H1 (cell line): Measurements from ENCODE around the gene GARNL3. TPM values are rescaled to one million over a fixed set of nuclear protein-coding genes. Genes with fewer than 3 reads are reported as not detected.

Source experiments
- CTCF ChIA-PET: fragments of 300-600 bp; sonication (Branson Sonifier 250); formaldehyde crosslinking; loops from one replicate; lab custom pipeline; 2021; ENCODE audit not compliant: partially characterized antibody; lab: Charles Lee
- POLR2A ChIA-PET: fragments of 300-600 bp; sonication (Branson Sonifier 250); formaldehyde crosslinking; loops from one replicate; lab custom pipeline; 2021; ENCODE audit warnings: inconsistent platforms; ENCODE audit not compliant: partially characterized antibody; lab: Charles Lee
- DNase-seq, 2 experiments: peaks; one replicate each; pipeline versions ENCODE4 v3.0.0 to v3.0.0-alpha.2; 2010 to 2022; ENCODE audit warnings: low spot score in 2 of 2, low read depth in 1 of 2, mixed read lengths in 1 of 2
- FAIRE-seq: peaks from 2 replicates; lab custom pipeline; 2011; peaks lifted over from hg19 to GRCh38; lab: Jason Lieb, UNC
- H2AFZ ChIP-seq: 2 replicates; pipeline ENCODE4 v1.8.1; 2012; ENCODE audit warnings: low read length, inconsistent platforms
- H2AK5ac ChIP-seq: 2 replicates; pipeline ENCODE4 v1.6.1; 2013; ENCODE audit warnings: low read depth, low read length
- H2BK120ac ChIP-seq: replicated peaks from 2 replicates; pipeline ENCODE3; 2013; ENCODE audit warnings: low read depth, low read length, inconsistent platforms
- H2BK12ac ChIP-seq: 2 replicates; pipeline ENCODE4 v1.6.1; 2013; ENCODE audit warnings: low read depth, low read length
- H2BK15ac ChIP-seq: 2 replicates; pipeline ENCODE4 v1.6.1; 2013; ENCODE audit warnings: low read length
- H2BK20ac ChIP-seq: 2 replicates; pipeline ENCODE4 v1.6.1; 2013; ENCODE audit warnings: low read length
- H2BK5ac ChIP-seq: 2 replicates; pipeline ENCODE4 v1.6.1; 2013; ENCODE audit warnings: low read depth, low read length
- H3K14ac ChIP-seq: 2 replicates; pipeline ENCODE4 v1.6.1; 2013; ENCODE audit warnings: inconsistent platforms; ENCODE audit not compliant: insufficient read length
- H3K18ac ChIP-seq: 2 replicates; pipeline ENCODE4 v1.6.1; 2013; ENCODE audit warnings: low read length; ENCODE audit errors: extremely low read depth
- H3K23ac ChIP-seq: 2 replicates; pipeline ENCODE4 v1.6.1; 2013; ENCODE audit warnings: inconsistent platforms; ENCODE audit not compliant: insufficient read length
- H3K23me2 ChIP-seq: 2 replicates; pipeline ENCODE4 v1.6.1; 2013; ENCODE audit warnings: low read depth, low read length
- H3K27ac ChIP-seq: 2 replicates; pipeline ENCODE4 v1.6.1; 2011; ENCODE audit warnings: low read depth, low read length, inconsistent platforms
- H3K27me3 ChIP-seq, 4 experiments: replicated peaks in 1 of 4; 1 replicate in 1 of 4; 2 replicates in 3 of 4; pipeline versions ENCODE4 v1.6.1 to v1.8.1; 2011 to 2013; ENCODE audit warnings: low read length in 3 of 4, mild to moderate bottlenecking in 3 of 4, inconsistent platforms in 2 of 4, mixed read lengths in 2 of 4, moderate library complexity in 1 of 4; ENCODE audit not compliant: control insufficient read depth in 3 of 4, insufficient read depth in 3 of 4; ENCODE audit errors: extremely low read depth in 1 of 4
- H3K36me3 ChIP-seq, 4 experiments: 2 replicates each; pipeline versions ENCODE4 v1.6.1 to v1.8.1; 2011 to 2013; ENCODE audit warnings: mild to moderate bottlenecking in 4 of 4, low read length in 3 of 4, moderate library complexity in 2 of 4, control low read depth in 1 of 4, inconsistent platforms in 1 of 4; ENCODE audit not compliant: insufficient read depth in 4 of 4, control insufficient read depth in 2 of 4
- H3K4ac ChIP-seq: replicated peaks from 2 replicates; pipeline ENCODE3; 2013; ENCODE audit warnings: low read length, low read depth, mixed read lengths, inconsistent platforms; ENCODE audit not compliant: insufficient read length
- H3K4me1 ChIP-seq, 4 experiments: replicated peaks in 1 of 4; 1 replicate in 1 of 4; 2 replicates in 3 of 4; pipeline versions ENCODE4 v1.6.1 to v1.8.1; 2011 to 2013; ENCODE audit warnings: low read length in 3 of 4, inconsistent platforms in 2 of 4, mixed read lengths in 1 of 4; ENCODE audit not compliant: insufficient read depth in 4 of 4, control insufficient read depth in 3 of 4
- H3K4me2 ChIP-seq, 2 experiments: 2 replicates each; pipeline versions ENCODE4 v1.6.1 to v1.8.1; 2011 to 2013; ENCODE audit warnings: low read depth in 2 of 2, low read length in 2 of 2, control low read depth in 1 of 2, inconsistent platforms in 1 of 2, mild to moderate bottlenecking in 1 of 2; ENCODE audit not compliant: insufficient read depth in 1 of 2
- H3K4me3 ChIP-seq, 4 experiments: fragments of 200-600, 300-600 bp in 1 of 4; sonication (generic), shearing (Covaris generic), sonication (Bioruptor Twin) in 1 of 4; 2 replicates each; pipeline versions ENCODE4 v1.5.1 to v1.8.1; 2011 to 2016; ENCODE audit warnings: low read length in 4 of 4, low read depth in 3 of 4, control low read depth in 2 of 4, inconsistent platforms in 2 of 4, mild to moderate bottlenecking in 2 of 4, mixed read lengths in 1 of 4, moderate library complexity in 1 of 4; ENCODE audit not compliant: insufficient read depth in 2 of 4; ENCODE audit errors: extremely low read depth in 1 of 4
- H3K56ac ChIP-seq: replicated peaks from 2 replicates; pipeline ENCODE3; 2013; ENCODE audit warnings: low read depth, mild to moderate bottlenecking, mixed read lengths, low read length, inconsistent platforms; ENCODE audit not compliant: insufficient read length
- H3K79me1 ChIP-seq: 2 replicates; pipeline ENCODE4 v1.6.1; 2013; ENCODE audit warnings: low read depth, low read length, control low read depth
- H3K79me2 ChIP-seq, 2 experiments: 2 replicates each; pipeline versions ENCODE4 v1.6.1 to v1.8.1; 2012 to 2013; ENCODE audit warnings: low read length in 2 of 2, mild to moderate bottlenecking in 2 of 2, inconsistent platforms in 1 of 2; ENCODE audit not compliant: insufficient read depth in 2 of 2, control insufficient read depth in 1 of 2
- H3K9ac ChIP-seq, 4 experiments: replicated peaks in 1 of 4; 1 replicate in 1 of 4; 2 replicates in 3 of 4; pipeline versions ENCODE4 v1.6.1 to v1.8.1; 2011 to 2013; ENCODE audit warnings: low read depth in 3 of 4, low read length in 3 of 4, control low read depth in 2 of 4, mild to moderate bottlenecking in 2 of 4, moderate library complexity in 2 of 4, inconsistent platforms in 1 of 4; ENCODE audit errors: extremely low read depth in 1 of 4
- H3K9me3 ChIP-seq, 2 experiments: 2 replicates each; pipeline versions ENCODE4 v1.6.1 to v1.8.1; 2012 to 2013; ENCODE audit warnings: mild to moderate bottlenecking in 2 of 2, moderate library complexity in 2 of 2, control low read depth in 1 of 2, inconsistent platforms in 1 of 2, low read depth in 1 of 2, low read length in 1 of 2, mixed read lengths in 1 of 2; ENCODE audit not compliant: insufficient read depth in 2 of 2
- H4K20me1 ChIP-seq, 2 experiments: replicated peaks in 1 of 2; 2 replicates each; pipeline versions ENCODE3 to v1.8.1; 2011 to 2013; ENCODE audit warnings: inconsistent platforms in 2 of 2, low read length in 2 of 2, mild to moderate bottlenecking in 1 of 2; ENCODE audit not compliant: insufficient read depth in 2 of 2, control insufficient read depth in 1 of 2
- H4K5ac ChIP-seq: 2 replicates; pipeline ENCODE4 v1.6.1; 2013; ENCODE audit warnings: low read length, low read depth, mixed read lengths, inconsistent platforms; ENCODE audit not compliant: insufficient read length
- H4K8ac ChIP-seq: 2 replicates; pipeline ENCODE4 v1.8.0; 2013; ENCODE audit warnings: mild to moderate bottlenecking, moderate library complexity, low read length, inconsistent platforms; ENCODE audit not compliant: insufficient read depth; ENCODE audit errors: extremely low read depth
- H4K91ac ChIP-seq: replicated peaks from 2 replicates; pipeline ENCODE3; 2013; ENCODE audit warnings: low read length, mixed read lengths, inconsistent platforms; ENCODE audit not compliant: insufficient read length
- CEBPB ChIP-seq: IDR thresholded peaks from 2 replicates; pipeline ENCODE4 v1.6.1; 2012; ENCODE audit warnings: low read depth, low read length
- CTCF ChIP-seq, 3 experiments: IDR thresholded peaks; 1 replicate in 2 of 3; 2 replicates in 1 of 3; pipeline versions ENCODE4 v1.5.1 to v1.6.1; 2011; ENCODE audit warnings: low read length in 3 of 3, mild to moderate bottlenecking in 3 of 3, inconsistent platforms in 2 of 3, low read depth in 1 of 3, moderate library complexity in 1 of 3; ENCODE audit not compliant: insufficient read depth in 1 of 3; ENCODE audit errors: control extremely low read depth in 1 of 3
- E2F6 ChIP-seq: IDR thresholded peaks from 2 replicates; pipeline ENCODE4 v1.6.1; 2012; ENCODE audit warnings: inconsistent platforms
- GABPA ChIP-seq: IDR thresholded peaks from 2 replicates; pipeline ENCODE4 v1.6.1; 2011; ENCODE audit warnings: mild to moderate bottlenecking, low read length, moderate library complexity, borderline replicate concordance; ENCODE audit not compliant: insufficient read depth
- HDAC2 ChIP-seq, 2 experiments: fragments of 300-600 bp in 1 of 2; sonication (generic) in 1 of 2; IDR thresholded peaks; 2 replicates each; pipeline ENCODE4 v1.6.1; 2011 to 2012; ENCODE audit warnings: low read depth in 2 of 2, low read length in 2 of 2, mild to moderate bottlenecking in 2 of 2, moderate library complexity in 2 of 2, borderline replicate concordance in 1 of 2, inconsistent platforms in 1 of 2
- KDM5A ChIP-seq: fragments of 200-600 bp; IDR thresholded peaks from 2 replicates; pipeline ENCODE4 v1.7.1; 2012; ENCODE audit warnings: mild to moderate bottlenecking, low read length, inconsistent platforms, mixed read lengths
- PHF8 ChIP-seq: fragments of 200-600 bp; sonication (generic); conservative IDR thresholded peaks from 2 replicates; pipeline ENCODE4 v1.7.1; 2012; ENCODE audit warnings: low read depth, mild to moderate bottlenecking, inconsistent platforms, low read length, moderate library complexity
- POLR2A ChIP-seq, 2 experiments: IDR thresholded peaks; 1 replicate in 1 of 2; 2 replicates in 1 of 2; pipeline ENCODE4 v1.6.1; 2011; ENCODE audit warnings: low read depth in 2 of 2, low read length in 2 of 2, mild to moderate bottlenecking in 2 of 2; ENCODE audit errors: control extremely low read depth in 1 of 2
- RAD21 ChIP-seq, 2 experiments: IDR thresholded peaks in 1 of 2; conservative IDR thresholded peaks in 1 of 2; 2 replicates each; pipeline ENCODE4 v1.6.1; 2011; ENCODE audit warnings: low read depth in 2 of 2, low read length in 2 of 2, improper control_type of control experiment in 1 of 2, inconsistent platforms in 1 of 2, mild to moderate bottlenecking in 1 of 2, moderate library complexity in 1 of 2
- SIN3A ChIP-seq, 2 experiments: IDR thresholded peaks in 1 of 2; conservative IDR thresholded peaks in 1 of 2; 2 replicates each; pipeline ENCODE4 v1.6.1; 2011 to 2012; ENCODE audit warnings: low read length in 2 of 2, improper control_type of control experiment in 1 of 2, low read depth in 1 of 2, mild to moderate bottlenecking in 1 of 2
- WGBS, 2 experiments: shearing (Covaris generic) in 1 of 2; methylation state at CpG; one replicate each; pipeline versions ENCODE4 v1.1.6 to v1.1.7; 2013 to 2015; ENCODE audit warnings: low lambda C conversion rate in 2 of 2, mixed read lengths in 2 of 2, inconsistent platforms in 1 of 2, low coverage in 1 of 2, missing lambda C conversion rate in 1 of 2; ENCODE audit not compliant: insufficient replicate concordance in 2 of 2, insufficient coverage in 1 of 2, insufficient read length in 1 of 2; ENCODE audit errors: extremely low coverage in 1 of 2, missing lambda C conversion rate in 1 of 2; 5-methylcytosine and 5-hydroxymethylcytosine counted together
- polyA plus RNA-seq, 7 experiments: library from polyadenylated mRNA; depleted of rRNA in 3 of 7; stranded (reverse) in 5 of 7; unstranded in 2 of 7; fragments of >200 nt in 5 of 7; fragments of 200-250 nt in 2 of 7; gene quantifications; 1 replicate in 5 of 7; 2 replicates in 1 of 7; 4 replicates in 1 of 7; pipeline versions ENCODE4 v1.2.1 to v1.2.3, GENCODE V29; 2011 to 2013; ENCODE audit warnings: missing spikeins in 2 of 7, mixed read lengths in 2 of 7
- total RNA-seq: library from RNA; stranded (reverse); fragmentation: NEBNext Ultra II Directional; extraction: Animal tissue kit (Norgen Biotek cat#: 25700); gene quantifications from 2 replicates; pipeline ENCODE4 v1.2.1, GENCODE V29; 2021

The GARNL3 gene
- total and polyA plus RNA-seq, 2 of the 8 experiments (the other 6 are each of a cell fraction or from before 2014, with no cell fraction given), result 6.5 to 18.3 TPM

GRCh38 chr9:127305838-127306226 lies 41.3 kb downstream of the GARNL3 start:
- no peaks in the 10 kb centered on the region for H3K36me3 ChIP-seq
- no peak overlapping the region for H4K5ac ChIP-seq
- H3K9ac ChIP-seq, result no peak overlapping the region
- H3K4ac ChIP-seq, result no peak overlapping the region
- H2BK5ac ChIP-seq, result no peak overlapping the region
- H4K91ac ChIP-seq, result no peak overlapping the region
- H3K56ac ChIP-seq, result no peak overlapping the region
- POLR2A ChIA-PET, result no interaction called here
- H3K27ac ChIP-seq, result no peak overlapping the region
- DNase-seq (peak in 1 of 2 experiments; percentile 10), FAIRE-seq (no peak)
- no peak overlapping the region for H2BK15ac ChIP-seq
- H2BK12ac ChIP-seq, result no peak overlapping the region
- no peak overlapping the region for H4K8ac ChIP-seq
- H3K23ac ChIP-seq, result no peak overlapping the region
- H3K4me3 ChIP-seq, result no peak overlapping the region
- H2BK120ac ChIP-seq, result no peak overlapping the region
- H3K23me2 ChIP-seq, result no peaks in the 10 kb centered on the region
- H3K4me2 ChIP-seq, result no peak overlapping the region
- no peak overlapping the region for H2BK20ac ChIP-seq
- H3K14ac ChIP-seq, result no peak overlapping the region
- H3K4me1 ChIP-seq, result no peaks in the 10 kb centered on the region
- 71% methylated on average over 4 of the region's 4 CpGs; no CpG with 5 or more reads in 1 of the 2 experiments for WGBS, 2 experiments
- H3K9me3 ChIP-seq, result no peaks in the 10 kb centered on the region
- H3K27me3 ChIP-seq, result no peaks in the 10 kb centered on the region
- H3K79me2 ChIP-seq, result no peaks in the 10 kb centered on the region
- H4K20me1 ChIP-seq, result no peaks in the 10 kb centered on the region
- H2AK5ac ChIP-seq, result no peak overlapping the region
- H3K18ac ChIP-seq, result no peak overlapping the region
- H2AFZ ChIP-seq, result no peak overlapping the region
- H3K79me1 ChIP-seq, result no peaks in the 10 kb centered on the region
- CTCF ChIA-PET, result interaction anchor here (1.1 to 1.4 kb wide), 2 partner anchors 10 to 40 kb away, joined by 3 read pairs; no protein-coding TSS in a partner anchor
- TF ChIP-seq CTCF (IDR thresholded peaks at IDR 0.05; ENCODE audit: control extremely low read depth in 1 of 3, insufficient read depth in 1 of 3, low read depth in 1 of 3, low read length in 3 of 3) (peak; percentile 25 to 43 (median 40); a peak in 3 of 4 replicates), E2F6 (no peak), RAD21 (IDR thresholded peaks at IDR 0.05 in 1 of 2, conservative IDR thresholded peaks at IDR 0.05 in 1 of 2; ENCODE audit: low read depth in 2 of 2, low read length in 2 of 2) (peak; percentile 56 to 67), HDAC2 (IDR thresholded peaks at IDR 0.05; ENCODE audit: borderline replicate concordance in 1 of 2, low read depth in 2 of 2, low read length in 2 of 2) (no peak), GABPA (no peak), KDM5A (no peak), CEBPB (no peak), POLR2A (IDR thresholded peaks at IDR 0.05; ENCODE audit: control extremely low read depth in 1 of 2, low read depth in 2 of 2, low read length in 2 of 2) (no peak), SIN3A (conservative IDR thresholded peaks at IDR 0.05 in 1 of 2, IDR thresholded peaks at IDR 0.05 in 1 of 2; ENCODE audit: low read depth in 1 of 2, low read length in 2 of 2) (no peak), PHF8 (no peak)
